GM23248 (cell line): ENCODE data around the gene ZNF462.

Experiments used
- EZH2 ChIP-seq: fragments of 200-600 bp; sonication (generic); IDR thresholded peaks from 2 replicates; pipeline ENCODE4 v1.6.1; 2018; ENCODE audit warnings: antibody characterized with exemption, mild to moderate bottlenecking; ENCODE audit not compliant: insufficient read depth, poor library complexity, severe bottlenecking
- EZH2phosphoT487 ChIP-seq: fragments of 200-600 bp; sonication (generic); IDR thresholded peaks from 2 replicates; pipeline ENCODE4 v1.6.1; 2018; ENCODE audit warnings: antibody characterized with exemption, moderate library complexity, mild to moderate bottlenecking, low read depth; ENCODE audit not compliant: insufficient read depth

DNA sequence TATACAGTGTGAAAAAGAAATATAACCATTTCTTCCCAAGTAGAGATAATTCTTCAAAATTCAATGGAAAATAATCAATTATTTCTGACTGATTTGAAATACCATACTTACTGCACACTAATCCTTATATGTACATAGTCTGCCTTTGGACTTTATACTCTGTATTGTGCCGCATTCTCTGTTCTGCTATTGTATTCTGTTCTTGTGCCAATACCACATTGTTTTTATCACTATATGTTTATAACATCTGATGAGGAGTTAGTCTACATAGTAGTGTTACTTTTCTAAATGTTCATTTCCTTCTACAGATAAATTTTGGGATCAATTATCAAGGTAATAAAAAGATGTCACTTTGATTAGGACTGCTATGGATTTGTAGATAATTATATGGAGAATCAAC, 16.7 kb upstream of the ZNF462 start:
- TF ChIP-seq EZH2phosphoT487 (no peak), EZH2 (no peak)
